IMR-90 (cell line): Measurements from ENCODE around the gene KLLN.
A peak's percentile ranks its signal among the peaks of the same experiment; 100 is the strongest.

Experiments
- BHLHE40 ChIP-seq: fragments of 150-350 bp; IDR thresholded peaks from 2 replicates; pipeline ENCODE4 v1.6.1; 2016; ENCODE audit warnings: mild to moderate bottlenecking, low read depth, low read length
- FOS ChIP-seq: fragments of 150-350 bp; IDR thresholded peaks from 2 replicates; pipeline ENCODE4 v1.6.1; 2016; ENCODE audit warnings: low read depth, low read length
- MAFK ChIP-seq: IDR thresholded peaks from 2 replicates; pipeline ENCODE4 v1.6.1; 2012; ENCODE audit warnings: low read depth, low read length, improper control_type of control experiment
- MAZ ChIP-seq: IDR thresholded peaks from 2 replicates; pipeline ENCODE4 v1.6.1; 2012; ENCODE audit warnings: low read depth, mild to moderate bottlenecking, low read length, improper control_type of control experiment, moderate library complexity, borderline replicate concordance
- MXI1 ChIP-seq: IDR thresholded peaks from 2 replicates; pipeline ENCODE4 v1.6.1; 2012; ENCODE audit warnings: low read depth, mild to moderate bottlenecking, low read length, moderate library complexity, borderline replicate concordance
- POLR2A ChIP-seq: IDR thresholded peaks from 2 replicates; pipeline ENCODE4 v1.6.1; 2012; ENCODE audit warnings: mild to moderate bottlenecking, low read depth, low read length
- RAD21 ChIP-seq: IDR thresholded peaks from 2 replicates; pipeline ENCODE4 v1.6.1; 2012; ENCODE audit warnings: low read length, improper control_type of control experiment
- RCOR1 ChIP-seq: IDR thresholded peaks from 2 replicates; pipeline ENCODE4 v1.6.1; 2012; ENCODE audit warnings: mild to moderate bottlenecking, low read length, improper control_type of control experiment; ENCODE audit not compliant: insufficient replicate concordance
- TF ChIP-seq, protein P1 (sequence below): conservative IDR thresholded peaks from 2 replicates; pipeline ENCODE4 v1.5.1; 2012; ENCODE audit warnings: mild to moderate bottlenecking, low read depth, low read length, improper control_type of control experiment
- TF ChIP-seq, protein P2 (sequence below): fragments of 150-350 bp; IDR thresholded peaks from 2 replicates; pipeline ENCODE4 v1.6.1; 2017; ENCODE audit warnings: mild to moderate bottlenecking, antibody characterized with exemption, low read length, low read depth
- TF ChIP-seq, protein P3 (sequence below): fragments of 150-350 bp; IDR thresholded peaks from 2 replicates; pipeline ENCODE4 v1.6.1; 2016; ENCODE audit warnings: low read depth, mild to moderate bottlenecking, low read length, moderate library complexity, borderline replicate concordance

DNA sequence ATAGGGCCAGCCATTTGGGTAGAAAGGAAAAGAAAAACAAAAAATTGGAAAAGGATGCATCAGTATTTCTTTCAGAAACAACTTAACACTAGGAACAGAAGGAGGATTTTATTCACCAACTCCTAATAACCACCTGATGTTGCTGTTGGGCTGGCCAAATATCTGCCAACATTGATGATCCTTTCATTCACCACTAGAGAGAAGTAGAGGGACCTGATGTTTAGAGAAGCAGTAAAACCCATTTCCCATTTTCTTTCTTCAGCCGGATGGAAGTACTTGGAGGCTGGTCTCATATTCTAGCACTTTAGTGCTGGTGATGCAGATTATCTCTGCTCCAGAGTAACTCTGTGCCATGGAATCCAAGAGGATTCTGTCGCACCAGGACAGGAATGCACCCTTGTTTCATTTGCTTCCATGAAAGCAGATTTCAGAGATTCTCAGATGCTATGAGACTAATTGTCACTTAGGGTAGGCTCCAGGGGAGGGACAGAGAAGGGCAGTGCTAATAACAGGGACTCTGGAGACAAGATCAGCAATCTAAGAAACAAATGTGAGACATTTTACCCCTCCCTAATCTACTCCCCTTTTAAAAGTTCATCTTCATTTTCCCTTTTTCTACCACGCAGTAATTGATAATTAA lies 3.1 kb downstream of the KLLN start:
- TF ChIP-seq, protein P1, sequence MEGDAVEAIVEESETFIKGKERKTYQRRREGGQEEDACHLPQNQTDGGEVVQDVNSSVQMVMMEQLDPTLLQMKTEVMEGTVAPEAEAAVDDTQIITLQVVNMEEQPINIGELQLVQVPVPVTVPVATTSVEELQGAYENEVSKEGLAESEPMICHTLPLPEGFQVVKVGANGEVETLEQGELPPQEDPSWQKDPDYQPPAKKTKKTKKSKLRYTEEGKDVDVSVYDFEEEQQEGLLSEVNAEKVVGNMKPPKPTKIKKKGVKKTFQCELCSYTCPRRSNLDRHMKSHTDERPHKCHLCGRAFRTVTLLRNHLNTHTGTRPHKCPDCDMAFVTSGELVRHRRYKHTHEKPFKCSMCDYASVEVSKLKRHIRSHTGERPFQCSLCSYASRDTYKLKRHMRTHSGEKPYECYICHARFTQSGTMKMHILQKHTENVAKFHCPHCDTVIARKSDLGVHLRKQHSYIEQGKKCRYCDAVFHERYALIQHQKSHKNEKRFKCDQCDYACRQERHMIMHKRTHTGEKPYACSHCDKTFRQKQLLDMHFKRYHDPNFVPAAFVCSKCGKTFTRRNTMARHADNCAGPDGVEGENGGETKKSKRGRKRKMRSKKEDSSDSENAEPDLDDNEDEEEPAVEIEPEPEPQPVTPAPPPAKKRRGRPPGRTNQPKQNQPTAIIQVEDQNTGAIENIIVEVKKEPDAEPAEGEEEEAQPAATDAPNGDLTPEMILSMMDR = peak; percentile 60
- TF ChIP-seq POLR2A (no peak), FOS (no peak), BHLHE40 (no peak), MXI1 (no peak), RAD21 (peak; percentile 64), MAZ (no peak), MAFK (no peak), RCOR1 (no peak)
- TF ChIP-seq, protein P2, sequence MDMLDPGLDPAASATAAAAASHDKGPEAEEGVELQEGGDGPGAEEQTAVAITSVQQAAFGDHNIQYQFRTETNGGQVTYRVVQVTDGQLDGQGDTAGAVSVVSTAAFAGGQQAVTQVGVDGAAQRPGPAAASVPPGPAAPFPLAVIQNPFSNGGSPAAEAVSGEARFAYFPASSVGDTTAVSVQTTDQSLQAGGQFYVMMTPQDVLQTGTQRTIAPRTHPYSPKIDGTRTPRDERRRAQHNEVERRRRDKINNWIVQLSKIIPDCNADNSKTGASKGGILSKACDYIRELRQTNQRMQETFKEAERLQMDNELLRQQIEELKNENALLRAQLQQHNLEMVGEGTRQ = no peak
- TF ChIP-seq, protein P3, sequence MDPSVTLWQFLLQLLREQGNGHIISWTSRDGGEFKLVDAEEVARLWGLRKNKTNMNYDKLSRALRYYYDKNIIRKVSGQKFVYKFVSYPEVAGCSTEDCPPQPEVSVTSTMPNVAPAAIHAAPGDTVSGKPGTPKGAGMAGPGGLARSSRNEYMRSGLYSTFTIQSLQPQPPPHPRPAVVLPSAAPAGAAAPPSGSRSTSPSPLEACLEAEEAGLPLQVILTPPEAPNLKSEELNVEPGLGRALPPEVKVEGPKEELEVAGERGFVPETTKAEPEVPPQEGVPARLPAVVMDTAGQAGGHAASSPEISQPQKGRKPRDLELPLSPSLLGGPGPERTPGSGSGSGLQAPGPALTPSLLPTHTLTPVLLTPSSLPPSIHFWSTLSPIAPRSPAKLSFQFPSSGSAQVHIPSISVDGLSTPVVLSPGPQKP = no peak
